Testis (tissue), 3 donors: Measurements from ENCODE around the gene LTBR. TPM values are rescaled to one million over a fixed set of nuclear protein-coding genes. Genes with fewer than 3 reads are reported as not detected.

ENCODE experiments used
- DNase-seq: peaks from one replicate; pipeline ENCODE4 v3.0.0-alpha.2; 2019
- H3K27ac ChIP-seq, 2 donors: fragments of 200-600 bp; sonication (generic); one replicate each; pipeline ENCODE4 v1.5.1; 2019
- H3K27me3 ChIP-seq: fragments of 200-600 bp; sonication (generic); one replicate; pipeline ENCODE4 v1.5.1; 2019
- H3K36me3 ChIP-seq: fragments of 200-600 bp; sonication (generic); one replicate; pipeline ENCODE4 v1.5.1; 2017; ENCODE audit warnings: low read depth; ENCODE audit errors: missing control alignments
- H3K4me1 ChIP-seq: fragments of 200-600 bp; sonication (generic); one replicate; pipeline ENCODE4 v1.5.1; 2019
- H3K4me3 ChIP-seq, 2 donors: fragments of 200-600 bp; sonication (generic); one replicate each; pipeline ENCODE4 v1.5.1; 2017 to 2019
- H3K9me3 ChIP-seq: fragments of 200-600 bp; sonication (generic); one replicate; pipeline ENCODE4 v1.5.1; 2017
- POLR2A ChIP-seq: fragments of 450-650 bp; IDR thresholded peaks from one replicate; pipeline ENCODE4 v1.6.1; 2017; ENCODE audit warnings: antibody characterized with exemption, mild to moderate bottlenecking, moderate library complexity
- WGBS, 2 donors: methylation state at CpG; one replicate each; pipeline ENCODE4 v1.1.5; 2018; 5-methylcytosine and 5-hydroxymethylcytosine counted together
- intact Hi-C: fragments of 100-400 bp; cut with DNase I; formaldehyde crosslinking; loops from one replicate; pipeline ENCODE4 v1.15.1; 2023; ENCODE audit warnings: low total_unique reads
- polyA plus RNA-seq: library from polyadenylated mRNA; stranded (reverse); fragments of 350-450 nt; fragmentation: Illumina TruSeq; extraction: RNeasy Lipid Tissue Mini Kit (QIAGEN cat#74804); gene quantifications from one replicate; pipeline ENCODE4 v1.2.3, GENCODE V29; 2014; ENCODE audit warnings: low read depth, low replicate concordance; ENCODE audit not compliant: insufficient read depth
- total RNA-seq, 2 donors: library from RNA; depleted of rRNA; stranded (reverse); fragments of >200 nt; gene quantifications; one replicate each; pipeline ENCODE4 v1.2.3, GENCODE V29; 2016
- TF ChIP-seq, protein P1 (sequence below), 3 experiments: fragments of 450-650 bp in 2 of 3; fragments of 200-600 bp in 1 of 3; sonication (generic) in 1 of 3; IDR thresholded peaks; one replicate each; pipeline ENCODE4 v1.5.1; 2016 to 2019; ENCODE audit warnings: antibody characterized with exemption in 3 of 3, mild to moderate bottlenecking in 2 of 3, moderate library complexity in 1 of 3

Gene LTBR
- total and polyA plus RNA-seq, 3 donors from 2014 or later = 36.6 to 112 (median 81.3) TPM

DNA sequence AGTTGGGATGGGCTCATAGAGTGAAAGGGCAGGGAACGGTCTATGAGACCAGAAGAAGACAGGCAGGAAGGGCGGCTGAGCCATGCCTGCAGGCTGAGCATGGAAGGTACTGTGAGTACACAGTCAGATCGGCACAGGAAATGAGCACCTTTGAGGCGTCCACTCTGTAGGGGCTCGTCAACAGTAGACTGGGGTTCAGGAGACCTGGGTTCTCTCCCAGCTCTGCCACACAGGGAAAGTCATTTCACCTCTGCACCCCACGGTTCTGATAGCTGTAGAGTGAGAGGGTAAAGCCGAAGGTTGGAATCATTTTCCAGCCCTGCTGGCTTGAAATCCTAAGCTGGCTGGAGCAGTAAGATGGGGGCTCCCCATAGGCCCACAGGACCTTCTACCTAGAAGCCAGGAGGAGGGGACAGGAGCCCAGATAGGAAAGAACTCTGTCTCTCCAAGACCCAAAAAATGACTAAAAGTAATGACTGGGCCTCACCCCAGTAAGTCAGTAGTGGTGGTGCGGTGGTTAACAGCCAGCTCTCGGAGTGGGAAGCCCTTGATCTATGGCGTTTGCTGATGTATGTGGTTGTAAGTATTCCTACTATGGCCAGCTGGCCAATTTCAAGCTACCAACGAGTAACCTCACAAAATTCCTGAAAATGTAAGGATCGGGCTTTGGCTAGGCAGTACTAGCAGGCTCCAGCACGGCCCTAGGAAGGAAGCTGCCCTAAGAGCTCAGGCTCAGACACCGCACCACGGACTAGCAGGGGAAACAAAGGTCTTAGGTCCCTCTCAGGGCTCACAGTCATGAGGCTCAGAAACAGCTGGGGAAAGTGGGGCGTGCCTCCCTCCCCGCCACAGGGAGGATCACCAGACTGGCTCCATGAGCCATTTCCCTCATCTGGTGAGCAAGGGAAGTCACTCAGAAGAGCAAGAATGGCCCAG, 50.5 kb downstream of the LTBR start:
- intact Hi-C loops = no loop called here
- no peaks in the 10 kb centered on the region for H3K27me3 ChIP-seq
- no peak for DNase-seq
- TF ChIP-seq, protein P1, sequence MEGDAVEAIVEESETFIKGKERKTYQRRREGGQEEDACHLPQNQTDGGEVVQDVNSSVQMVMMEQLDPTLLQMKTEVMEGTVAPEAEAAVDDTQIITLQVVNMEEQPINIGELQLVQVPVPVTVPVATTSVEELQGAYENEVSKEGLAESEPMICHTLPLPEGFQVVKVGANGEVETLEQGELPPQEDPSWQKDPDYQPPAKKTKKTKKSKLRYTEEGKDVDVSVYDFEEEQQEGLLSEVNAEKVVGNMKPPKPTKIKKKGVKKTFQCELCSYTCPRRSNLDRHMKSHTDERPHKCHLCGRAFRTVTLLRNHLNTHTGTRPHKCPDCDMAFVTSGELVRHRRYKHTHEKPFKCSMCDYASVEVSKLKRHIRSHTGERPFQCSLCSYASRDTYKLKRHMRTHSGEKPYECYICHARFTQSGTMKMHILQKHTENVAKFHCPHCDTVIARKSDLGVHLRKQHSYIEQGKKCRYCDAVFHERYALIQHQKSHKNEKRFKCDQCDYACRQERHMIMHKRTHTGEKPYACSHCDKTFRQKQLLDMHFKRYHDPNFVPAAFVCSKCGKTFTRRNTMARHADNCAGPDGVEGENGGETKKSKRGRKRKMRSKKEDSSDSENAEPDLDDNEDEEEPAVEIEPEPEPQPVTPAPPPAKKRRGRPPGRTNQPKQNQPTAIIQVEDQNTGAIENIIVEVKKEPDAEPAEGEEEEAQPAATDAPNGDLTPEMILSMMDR (IDR thresholded peaks at IDR 0.05) = no peak
- TF ChIP-seq POLR2A = no peak
- H3K36me3 ChIP-seq = no peaks in the 10 kb centered on the region
- H3K27ac ChIP-seq = no peak overlapping the region
- WGBS, 2 donors = 83 to 89% methylated on average over 13 to 17 of the region's 17 CpGs
- no peaks in the 10 kb centered on the region for H3K9me3 ChIP-seq
- H3K4me3 ChIP-seq = no peak overlapping the region
- peaks cover 4% of the 10 kb centered on the region for H3K4me1 ChIP-seq

DNA sequence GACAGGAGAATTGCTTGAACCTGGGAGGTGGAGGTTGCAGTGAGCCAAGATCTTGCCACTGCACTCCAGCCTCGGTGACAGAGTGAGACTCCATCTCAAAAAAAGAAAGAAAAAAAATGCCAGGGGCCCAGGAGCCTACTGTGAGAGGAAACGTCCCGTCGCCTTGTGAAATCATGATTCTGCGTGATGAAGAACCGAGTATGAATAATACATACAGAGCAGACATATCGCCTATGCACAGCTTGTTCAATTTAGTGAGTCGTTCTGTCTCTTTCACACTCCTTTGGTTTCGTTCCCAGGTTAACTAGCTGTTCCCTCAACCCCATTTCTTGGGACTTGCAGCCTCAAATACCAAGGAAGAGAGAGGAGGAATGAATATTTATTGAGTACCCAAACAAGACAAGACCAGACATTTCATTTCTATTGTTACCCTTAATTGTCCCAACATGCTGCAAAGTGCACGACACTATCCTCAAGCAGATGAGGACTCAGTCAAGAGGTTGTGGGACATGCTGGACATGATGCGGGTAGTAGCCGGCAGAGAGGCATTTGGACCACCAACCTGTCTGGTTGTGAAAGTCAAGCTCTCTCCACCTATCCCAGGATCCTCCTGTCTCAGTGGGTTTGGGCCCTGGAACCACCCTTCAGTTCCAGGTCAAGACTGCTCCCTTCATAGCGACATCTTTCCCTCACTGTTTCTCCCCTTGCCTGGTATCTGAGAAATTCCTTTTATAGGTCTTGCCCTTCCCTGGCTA, 52.2 kb downstream of the LTBR start:
- no peak for DNase-seq
- intact Hi-C loops = no loop called here
- 89 to 93% methylated on average over 13 of the region's 13 CpGs for WGBS, 2 donors
- TF ChIP-seq POLR2A = no peak
- TF ChIP-seq, protein P1 (IDR thresholded peaks at IDR 0.05) = no peak
- Histone ChIP-seq H3K4me1 (no peaks in the 10 kb centered on the region), H3K4me3 (no peak overlapping the region), H3K27me3 (no peaks in the 10 kb centered on the region), H3K9me3 (no peaks in the 10 kb centered on the region), H3K36me3 (no peaks in the 10 kb centered on the region), H3K27ac (no peak overlapping the region)

DNA sequence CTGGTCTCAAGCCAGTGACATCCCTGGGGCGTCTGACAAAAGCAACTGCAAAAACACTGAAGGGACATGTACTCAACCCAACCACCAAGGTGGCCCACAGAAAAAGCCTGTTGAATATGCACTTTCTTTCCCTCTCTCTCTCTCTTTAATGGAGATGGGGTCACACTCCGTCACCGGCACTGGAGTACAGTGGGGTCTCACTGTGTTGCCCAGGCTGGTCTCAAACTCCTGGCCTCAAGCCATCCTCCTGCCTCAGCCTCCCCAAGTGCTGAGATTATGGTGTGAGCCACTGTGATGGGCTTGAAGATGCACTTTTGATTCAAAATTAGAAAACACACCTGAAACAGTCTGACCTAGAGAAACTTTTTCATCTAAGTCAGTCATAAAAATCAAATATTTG, 53.6 kb downstream of the LTBR start:
- TF ChIP-seq, protein P1 (IDR thresholded peaks at IDR 0.05) = no peak
- TF ChIP-seq POLR2A = no peak
- intact Hi-C loops = no loop called here
- Histone ChIP-seq H3K36me3 (no peaks in the 10 kb centered on the region), H3K27ac (no peak overlapping the region), H3K4me3 (no peak overlapping the region), H3K4me1 (no peaks in the 10 kb centered on the region), H3K9me3 (no peaks in the 10 kb centered on the region), H3K27me3 (no peaks in the 10 kb centered on the region)
- no peak for DNase-seq
- WGBS, 2 donors = 90 to 93% methylated on average over 3 of the region's 3 CpGs

DNA sequence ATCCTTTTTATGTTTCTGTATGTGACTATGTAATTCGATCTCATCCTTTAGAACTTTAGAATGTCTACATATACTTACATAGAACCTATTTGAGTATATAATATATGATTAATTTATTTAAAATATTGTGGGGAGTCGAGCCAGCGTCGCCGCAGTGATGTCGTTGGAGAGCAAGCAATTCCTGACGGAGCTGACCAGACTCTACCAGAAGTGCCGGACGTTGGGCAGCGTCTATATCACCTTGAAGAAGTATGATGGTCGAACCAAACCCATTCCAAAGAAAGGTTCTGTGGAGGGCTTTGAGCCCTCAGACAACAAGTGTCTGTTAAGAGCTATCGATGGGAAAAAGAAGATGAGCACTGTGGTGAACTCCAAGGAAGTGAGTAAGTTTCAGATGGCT, 54.4 kb downstream of the LTBR start:
- H3K9me3 ChIP-seq = no peaks in the 10 kb centered on the region
- H3K27ac ChIP-seq = no peak overlapping the region
- TF ChIP-seq, protein P1 (IDR thresholded peaks at IDR 0.05) = no peak
- no peak for TF ChIP-seq POLR2A
- intact Hi-C loops = no loop called here
- WGBS, 2 donors = 89 to 91% methylated on average over 12 of the region's 12 CpGs
- H3K36me3 ChIP-seq = no peaks in the 10 kb centered on the region
- H3K27me3 ChIP-seq = no peaks in the 10 kb centered on the region
- H3K4me1 ChIP-seq = no peaks in the 10 kb centered on the region
- no peak overlapping the region for H3K4me3 ChIP-seq
- no peak for DNase-seq
